OCI-LY7 (cell line): Measurements from ENCODE around the gene RBM23. TPM values are rescaled to one million over a fixed set of nuclear protein-coding genes. Genes with fewer than 3 reads are reported as not detected.

Experiments
- BruUV-seq: library from RNA; stranded (reverse); fragments of 400-500 nt; replicated peaks from 2 replicates; lab custom pipeline; 2021; lab: Mats Ljungman, UMichigan
- CTCF ChIA-PET: fragments of 300-600 bp; sonication (Branson Sonifier 250); formaldehyde crosslinking; loops from one replicate; lab custom pipeline; 2022; ENCODE audit warnings: antibody characterized with exemption; ENCODE audit not compliant: unreplicated experiment; lab: Charles Lee
- POLR2A ChIA-PET: fragments of 300-600 bp; sonication (Branson Sonifier 250); formaldehyde crosslinking; loops from one replicate; lab custom pipeline; 2022; ENCODE audit warnings: antibody characterized with exemption; lab: Charles Lee
- DNase-seq: peaks from one replicate; pipeline ENCODE4 v3.0.0-alpha.2; 2015; ENCODE audit warnings: low spot score
- H2AFZ ChIP-seq: fragments of 200-600 bp; sonication (generic), shearing (Covaris generic); 2 replicates; pipeline ENCODE4 v1.6.1; 2014; ENCODE audit warnings: mild to moderate bottlenecking, antibody characterized with exemption, low read length, moderate library complexity
- H3K27ac ChIP-seq: fragments of 200-600 bp; sonication (generic); 2 replicates; pipeline ENCODE4 v1.5.1; 2014; ENCODE audit warnings: mixed run types, low read depth, mild to moderate bottlenecking, moderate library complexity, low read length, inconsistent platforms; ENCODE audit not compliant: poor library complexity, severe bottlenecking
- H3K36me3 ChIP-seq: fragments of 200-600 bp; sonication (generic); 2 replicates; pipeline ENCODE4 v1.6.1; 2014; ENCODE audit warnings: mild to moderate bottlenecking, antibody characterized with exemption, low read length, moderate library complexity, mixed read lengths; ENCODE audit not compliant: insufficient read depth
- H3K4me1 ChIP-seq: fragments of 200-600 bp; sonication (generic); 2 replicates; pipeline ENCODE4 v1.5.1; 2014; ENCODE audit warnings: mild to moderate bottlenecking, low read length; ENCODE audit not compliant: insufficient read depth, poor library complexity, severe bottlenecking
- H3K4me2 ChIP-seq: fragments of 200-600 bp; sonication (generic); 2 replicates; pipeline ENCODE4 v1.6.1; 2014; ENCODE audit warnings: mild to moderate bottlenecking, low read length
- H3K4me3 ChIP-seq: fragments of 200-600 bp; sonication (generic); 2 replicates; pipeline ENCODE4 v1.5.1; 2014; ENCODE audit warnings: mild to moderate bottlenecking, low read depth, low read length; ENCODE audit not compliant: poor library complexity, severe bottlenecking
- H3K79me2 ChIP-seq: fragments of 200-600 bp; sonication (generic); 2 replicates; pipeline ENCODE4 v1.6.1; 2016; ENCODE audit warnings: low read depth, mild to moderate bottlenecking, low read length, moderate library complexity, mixed read lengths; ENCODE audit not compliant: insufficient read depth
- H3K9me2 ChIP-seq: fragments of 200-600 bp; sonication (generic); 2 replicates; pipeline ENCODE4 v1.6.1; 2016; ENCODE audit warnings: mild to moderate bottlenecking, low read length, mixed read lengths; ENCODE audit not compliant: insufficient read depth
- H3K9me3 ChIP-seq: fragments of 200-600 bp; sonication (generic); 2 replicates; pipeline ENCODE4 v1.6.1; 2014; ENCODE audit warnings: mild to moderate bottlenecking, mixed run types, low read length, mixed read lengths
- H4K20me1 ChIP-seq: fragments of 200-600 bp; sonication (generic); 2 replicates; pipeline ENCODE4 v1.6.1; 2014; ENCODE audit warnings: mild to moderate bottlenecking, antibody characterized with exemption, low read length, moderate library complexity, mixed read lengths; ENCODE audit not compliant: insufficient read depth
- EZH2phosphoT487 ChIP-seq: fragments of 200-600 bp; sonication (generic); IDR thresholded peaks from 2 replicates; pipeline ENCODE4 v1.6.1; 2018; ENCODE audit warnings: low read depth, borderline replicate concordance, mild to moderate bottlenecking, mixed run types, antibody characterized with exemption, low read length, moderate library complexity, mixed read lengths
- intact Hi-C: fragments of 100-400 bp; cut with micrococcal nuclease; formaldehyde crosslinking; loops from one replicate; pipeline ENCODE4 v1.10.0; 2022; ENCODE audit not compliant: unreplicated experiment
- total RNA-seq, 2 experiments: library from RNA; depleted of rRNA in 1 of 2; stranded (reverse); fragments of >200 nt in 1 of 2; shearing (Covaris generic) in 1 of 2; gene quantifications; 2 replicates each; pipeline ENCODE4 v1.2.3, GENCODE V29; 2014 to 2022
- TF ChIP-seq, protein P1 (sequence below): fragments of 200-600 bp; sonication (generic); conservative IDR thresholded peaks from 2 replicates; pipeline ENCODE4 v1.5.1; 2014; ENCODE audit warnings: mild to moderate bottlenecking, antibody characterized with exemption, low read length, moderate library complexity, mixed read lengths

Gene RBM23
- total RNA-seq, 2 experiments from 2014 or later, result 81.0 to 90.1 TPM

DNA sequence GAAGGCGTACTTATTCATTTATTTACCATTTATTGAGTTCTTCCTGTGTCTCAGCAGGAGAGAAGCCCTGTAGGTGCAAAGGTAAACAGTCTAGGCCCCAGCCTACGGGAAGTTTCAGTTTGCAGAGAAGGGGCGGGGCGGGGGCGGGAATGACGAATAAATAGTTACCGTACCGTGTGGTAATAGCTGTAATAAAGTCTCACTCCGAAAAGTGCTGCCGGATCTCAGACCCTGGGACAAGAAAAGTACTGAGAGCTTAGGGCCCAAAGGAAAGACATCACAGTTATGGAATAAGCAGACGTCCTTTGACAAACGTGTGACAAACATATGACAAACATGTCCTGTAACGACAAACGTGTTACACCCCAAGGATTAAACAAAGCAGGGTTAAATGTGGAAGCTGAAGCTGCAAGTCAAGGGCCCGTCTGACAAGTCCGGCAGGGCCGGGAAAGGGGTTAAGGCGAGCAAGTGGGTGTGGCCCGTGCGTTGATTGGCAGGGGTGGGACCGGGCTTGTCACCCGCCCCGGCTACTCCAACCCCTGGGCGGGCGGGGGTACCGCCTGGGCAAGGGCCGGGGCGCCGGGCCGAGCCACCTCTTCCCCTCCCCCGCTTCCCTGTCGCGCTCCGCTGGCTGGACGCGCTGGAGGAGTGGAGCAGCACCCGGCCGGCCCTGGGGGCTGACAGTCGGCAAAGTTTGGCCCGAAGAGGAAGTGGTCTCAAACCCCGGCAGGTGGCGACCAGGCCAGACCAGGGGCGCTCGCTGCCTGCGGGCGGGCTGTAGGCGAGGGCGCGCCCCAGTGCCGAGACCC lies 47.5 kb downstream of the RBM23 start, which contains the start of gene LRP10:
Gene LRP10 (plus strand): TSS at position 517 of the 809 bp plus-strand sequence. CDS start 564 bp downstream, outside the sequence.
- peak; percentile 97 for DNase-seq
- Histone ChIP-seq H3K4me3 (peak within 1 kb of the TSS; percentile 86), H3K79me2 (peaks cover 19% of the 10 kb centered on the region), H3K36me3 (peaks cover 34% of the 10 kb centered on the region), H3K9me2 (no peaks in the 10 kb centered on the region), H3K27ac (peak within 1 kb of the TSS; percentile 93), H4K20me1 (no peaks in the 10 kb centered on the region), H2AFZ (peak within 1 kb of the TSS; percentile 12; the same call in 1 of the 2 replicates), H3K4me1 (peaks cover 31% of the 10 kb centered on the region), H3K9me3 (no peaks in the 10 kb centered on the region), H3K4me2 (peak within 1 kb of the TSS; percentile 96)
- ChIA-PET POLR2A (interaction anchor here (0.5 to 5.5 kb wide), 21 partner anchors 10 to 333 kb away, joined by 3 to 65 read pairs (median 4); partner anchors contain the start of genes HAUS4, OXA1L, RBM23 and REM2), CTCF (interaction anchor here (0.9 to 2.9 kb wide), 6 partner anchors 13 to 28 kb away, joined by 3 to 11 read pairs (median 5); no protein-coding TSS in a partner anchor)
- intact Hi-C loops, result loop anchor here (1.0 to 5.0 kb wide), 6 partner anchors 16 to 479 kb away; partner anchors contain the start of gene RBM23
- no TSS peak for BruUV-seq
- TF ChIP-seq EZH2phosphoT487, result no peak
- TF ChIP-seq, protein P1, sequence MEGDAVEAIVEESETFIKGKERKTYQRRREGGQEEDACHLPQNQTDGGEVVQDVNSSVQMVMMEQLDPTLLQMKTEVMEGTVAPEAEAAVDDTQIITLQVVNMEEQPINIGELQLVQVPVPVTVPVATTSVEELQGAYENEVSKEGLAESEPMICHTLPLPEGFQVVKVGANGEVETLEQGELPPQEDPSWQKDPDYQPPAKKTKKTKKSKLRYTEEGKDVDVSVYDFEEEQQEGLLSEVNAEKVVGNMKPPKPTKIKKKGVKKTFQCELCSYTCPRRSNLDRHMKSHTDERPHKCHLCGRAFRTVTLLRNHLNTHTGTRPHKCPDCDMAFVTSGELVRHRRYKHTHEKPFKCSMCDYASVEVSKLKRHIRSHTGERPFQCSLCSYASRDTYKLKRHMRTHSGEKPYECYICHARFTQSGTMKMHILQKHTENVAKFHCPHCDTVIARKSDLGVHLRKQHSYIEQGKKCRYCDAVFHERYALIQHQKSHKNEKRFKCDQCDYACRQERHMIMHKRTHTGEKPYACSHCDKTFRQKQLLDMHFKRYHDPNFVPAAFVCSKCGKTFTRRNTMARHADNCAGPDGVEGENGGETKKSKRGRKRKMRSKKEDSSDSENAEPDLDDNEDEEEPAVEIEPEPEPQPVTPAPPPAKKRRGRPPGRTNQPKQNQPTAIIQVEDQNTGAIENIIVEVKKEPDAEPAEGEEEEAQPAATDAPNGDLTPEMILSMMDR, result peak; percentile 48; the same call in 1 of the 2 replicates

- ChIA-PET CTCF (interaction anchor here (0.9 to 2.9 kb wide), 6 partner anchors 13 to 29 kb away, joined by 3 to 11 read pairs (median 5); no protein-coding TSS in a partner anchor), POLR2A (interaction anchor here (0.7 to 5.5 kb wide), 19 partner anchors 9 to 383 kb away, joined by 3 to 65 read pairs (median 4); partner anchors contain the start of genes HAUS4, OXA1L, RBM23 and REM2)
- Histone ChIP-seq H4K20me1 (no peaks in the 10 kb centered on the region), H2AFZ (peak overlapping the region; percentile 12; the same call in 1 of the 2 replicates), H3K9me2 (no peaks in the 10 kb centered on the region), H3K27ac (peak overlapping the region; percentile 93), H3K36me3 (peaks cover 28% of the 10 kb centered on the region), H3K4me2 (peak overlapping the region; percentile 96), H3K4me1 (peaks cover 32% of the 10 kb centered on the region), H3K9me3 (no peaks in the 10 kb centered on the region), H3K4me3 (peak overlapping the region; percentile 86), H3K79me2 (peaks cover 19% of the 10 kb centered on the region)
- BruUV-seq, result TSS peak; percentile 94
- no peak for DNase-seq
- intact Hi-C loops, result loop anchor here (1.0 to 5.0 kb wide), 5 partner anchors 16 to 479 kb away; partner anchors contain the start of gene RBM23
- TF ChIP-seq, protein P1, result no peak
- no peak for TF ChIP-seq EZH2phosphoT487
Observed at GRCh38 chr14:22870811-22871223, 48.1 kb downstream of the RBM23 start.
